ENCODE data around the gene GPR89A. TPM values are rescaled to one million over a fixed set of nuclear protein-coding genes. Genes with fewer than 3 reads are reported as not detected.

The GPR89A gene
- total and polyA plus RNA-seq, 2 of the 8 experiments (the other 6 are each of a cell fraction or from before 2014, with no cell fraction given), result 26.8 to 46.6 TPM

- no peak for TF ChIP-seq ZNF274 (IDR thresholded peaks at IDR 0.05; ENCODE audit: borderline replicate concordance, extremely low read depth, low read length)
- no peak for TF ChIP-seq MAFK (IDR thresholded peaks at IDR 0.05; ENCODE audit: low read depth, low read length)
- TF ChIP-seq ATF3 (IDR thresholded peaks at IDR 0.05; ENCODE audit: insufficient read depth, low read depth, low read length), result no peak
- TF ChIP-seq NRF1 (IDR thresholded peaks at IDR 0.05; ENCODE audit: low read depth, low read length), result no peak
- TF ChIP-seq CTBP2 (IDR thresholded peaks at IDR 0.05; ENCODE audit: borderline replicate concordance, insufficient read depth, insufficient read length, low read length), result no peak
- Histone ChIP-seq H2BK120ac (replicated peaks; ENCODE audit: low read depth, low read length) (no peak overlapping the region), H3K14ac (ENCODE audit: insufficient read length) (no peak overlapping the region), H3K27ac (ENCODE audit: low read depth, low read length) (no peak overlapping the region; the same call in 1 of the 2 replicates), H2BK20ac (ENCODE audit: low read length) (no peak overlapping the region), H3K23me2 (ENCODE audit: low read depth, low read length) (peaks cover 2% of the 10 kb centered on the region; the same call in 1 of the 2 replicates), H3K4ac (replicated peaks; ENCODE audit: insufficient read length, low read depth, low read length) (no peak overlapping the region), H3K4me1 (replicated peaks in 1 of 4; ENCODE audit: control insufficient read depth in 3 of 4, insufficient read depth in 4 of 4, low read length in 3 of 4) (no peaks in the 10 kb centered on the region; a peak in 2 of 7 replicates), H3K4me3 (ENCODE audit: extremely low read depth in 1 of 4, insufficient read depth in 2 of 4, low read depth in 3 of 4, low read length in 4 of 4) (no peak overlapping the region), H4K91ac (replicated peaks; ENCODE audit: insufficient read length, low read length) (no peak overlapping the region), H2AFZ (ENCODE audit: low read length) (no peak overlapping the region), H4K8ac (ENCODE audit: extremely low read depth, insufficient read depth, low read length) (no peak overlapping the region), H3K36me3 (ENCODE audit: control insufficient read depth in 2 of 4, insufficient read depth in 4 of 4, low read length in 3 of 4) (no peaks in the 10 kb centered on the region), H3K27me3 (replicated peaks in 1 of 4; ENCODE audit: control insufficient read depth in 3 of 4, extremely low read depth in 1 of 4, insufficient read depth in 3 of 4, low read length in 3 of 4) (peaks cover 0 to 7% (median 7%) of the 10 kb centered on the region in 4 experiments; a peak in 5 of 7 replicates), H2BK5ac (ENCODE audit: low read depth, low read length) (no peak overlapping the region), H3K9me3 (ENCODE audit: insufficient read depth in 2 of 2, low read depth in 1 of 2, low read length in 1 of 2) (no peaks in the 10 kb centered on the region), H2BK12ac (ENCODE audit: low read depth, low read length) (no peak overlapping the region), H2BK15ac (ENCODE audit: low read length) (no peak overlapping the region), H3K79me2 (ENCODE audit: control insufficient read depth in 1 of 2, insufficient read depth in 2 of 2, low read length in 2 of 2) (no peaks in the 10 kb centered on the region), H3K56ac (replicated peaks; ENCODE audit: insufficient read length, low read depth, low read length) (no peak overlapping the region), H3K79me1 (ENCODE audit: low read depth, low read length) (no peaks in the 10 kb centered on the region), H4K5ac (ENCODE audit: insufficient read length, low read depth, low read length) (no peak overlapping the region), H3K4me2 (ENCODE audit: insufficient read depth in 1 of 2, low read depth in 2 of 2, low read length in 2 of 2) (no peak overlapping the region), H4K20me1 (replicated peaks in 1 of 2; ENCODE audit: control insufficient read depth in 1 of 2, insufficient read depth in 2 of 2, low read length in 2 of 2) (no peaks in the 10 kb centered on the region), H3K9ac (replicated peaks in 1 of 4; ENCODE audit: extremely low read depth in 1 of 4, low read depth in 3 of 4, low read length in 3 of 4) (no peak overlapping the region), H3K18ac (ENCODE audit: extremely low read depth, low read length) (no peak overlapping the region), H3K23ac (ENCODE audit: insufficient read length) (no peak overlapping the region), H2AK5ac (ENCODE audit: low read depth, low read length) (no peak overlapping the region)
- CTCF ChIA-PET (ENCODE audit: partially characterized antibody), result no interaction called here
- WGBS, 2 experiments (ENCODE audit: extremely low coverage in 1 of 2, insufficient coverage in 1 of 2, insufficient read length in 1 of 2, insufficient replicate concordance in 2 of 2, low coverage in 1 of 2, low lambda C conversion rate in 2 of 2, missing lambda C conversion rate in 1 of 2), result 84% methylated on average over 1 of the region's 1 CpG; no CpG with 5 or more reads in 1 of the 2 experiments
- DNase-seq (ENCODE audit: low read depth in 1 of 2, low spot score in 2 of 2), result no peak
- POLR2A ChIA-PET (ENCODE audit: partially characterized antibody), result no interaction called here
- no peak for FAIRE-seq
Measured at GRCh38 chr1:145717833-145718232, 110.0 kb downstream of the GPR89A start.

All from H1 (cell line).